ENCODE results near the gene GBA3.

The GBA3 gene

DNA sequence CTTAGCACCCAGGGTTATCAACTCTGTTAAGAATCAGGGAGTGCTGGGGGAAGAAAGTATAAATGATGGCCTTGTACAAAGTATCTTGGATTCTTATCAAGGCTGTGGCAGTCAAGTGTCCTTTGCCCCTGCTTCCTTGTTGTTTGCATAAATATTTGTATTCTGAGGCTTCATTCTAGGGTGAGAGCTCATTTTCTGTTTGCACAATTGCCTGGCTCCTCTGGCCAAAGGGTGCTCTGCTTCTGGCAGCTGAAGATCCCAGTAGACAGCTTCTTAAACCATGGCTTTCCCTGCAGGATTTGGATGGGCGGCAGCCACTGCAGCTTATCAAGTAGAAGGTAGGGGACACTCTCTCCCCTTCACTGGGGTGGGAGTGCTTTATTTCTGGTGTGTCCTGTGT lies at the start of gene GBA3:
Gene GBA3 (plus strand): TSS at position 202 of the 400 bp plus-strand sequence.
- no peak for DNase-seq (ENCODE audit: low read depth in 4 of 4, low spot score in 1 of 4)

- DNase-seq (ENCODE audit: low read depth in 4 of 4, low spot score in 1 of 4), result no peak
Observed at GRCh38 chr4:22643952-22644351, 48.8 kb upstream of the GBA3 start.

DNA sequence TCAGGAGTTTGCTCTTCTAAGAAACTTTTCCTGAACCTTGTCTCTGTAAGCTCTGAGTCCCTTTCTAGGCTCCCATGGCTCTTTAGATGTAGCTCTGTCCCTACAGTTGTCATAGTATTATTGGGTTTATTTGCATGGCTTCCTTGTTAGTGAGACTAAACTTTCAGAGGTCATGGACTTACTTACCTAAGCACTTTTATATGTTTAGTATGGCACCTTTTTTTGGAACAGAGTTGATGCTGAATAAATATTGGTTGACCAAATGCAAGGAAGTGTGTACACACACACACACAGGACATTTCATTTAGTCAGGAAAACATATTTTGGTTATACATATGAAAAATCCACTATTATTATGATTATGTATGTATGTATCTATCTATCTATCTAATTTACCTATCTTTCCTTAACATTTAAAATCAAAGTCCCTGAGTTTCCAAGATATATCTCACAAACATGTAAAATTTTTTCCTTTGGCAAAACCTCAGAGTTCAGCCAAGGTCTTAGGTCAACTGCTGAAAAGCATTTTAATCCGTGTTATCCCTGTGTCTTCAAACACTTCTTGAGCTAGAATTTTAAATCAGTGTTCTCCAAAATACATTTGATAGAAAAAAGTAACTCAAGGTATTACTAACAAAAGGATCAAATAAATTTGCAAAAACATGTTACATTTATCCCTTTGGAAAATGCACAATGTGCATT lies 47.1 kb upstream of the GBA3 start:
- DNase-seq (ENCODE audit: low read depth in 4 of 4, low spot score in 1 of 4), result no peak

GRCh38 chr4:22648996-22649395 lies 43.7 kb upstream of the GBA3 start:
- no peak for DNase-seq (ENCODE audit: low read depth in 4 of 4, low spot score in 1 of 4)

DNA sequence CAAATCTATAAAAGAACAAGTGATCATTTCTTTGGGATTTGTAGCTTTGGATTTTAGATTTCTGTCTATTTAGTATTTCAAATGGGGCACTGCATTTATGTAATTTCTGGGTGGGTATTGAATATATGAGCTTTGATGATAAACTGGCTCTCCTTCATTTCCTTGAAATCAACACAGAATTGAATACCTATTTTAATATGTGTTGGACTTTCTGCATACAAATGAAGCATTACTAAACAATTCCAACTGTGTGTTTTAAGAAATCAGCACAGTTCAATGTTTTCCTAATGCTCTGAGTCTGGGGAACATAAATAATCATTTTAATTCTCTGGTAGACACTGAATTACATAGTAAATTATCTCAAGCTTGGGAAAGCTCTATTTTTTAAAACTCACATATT lies 42.0 kb upstream of the GBA3 start:
- no peak for DNase-seq (ENCODE audit: low read depth in 4 of 4, low spot score in 1 of 4)

DNA sequence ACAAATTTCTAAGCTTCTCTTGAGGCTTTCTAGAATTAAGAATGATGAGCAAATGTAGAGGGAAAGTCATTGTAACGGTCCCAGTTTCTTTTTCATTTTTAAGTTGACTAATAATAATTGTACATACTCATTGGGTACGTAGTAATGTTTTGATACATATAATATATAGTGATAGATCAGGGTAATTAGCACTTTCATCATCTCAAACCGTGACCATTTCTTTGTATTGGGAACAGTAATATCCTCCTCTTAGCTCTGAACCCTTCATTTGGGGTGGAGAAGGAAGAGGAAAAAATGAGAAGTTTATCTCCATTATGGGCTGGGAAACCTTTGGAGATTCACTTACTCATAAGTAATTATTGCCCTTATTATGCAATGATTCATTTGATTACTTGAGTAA lies 39.0 kb upstream of the GBA3 start:
- no peak for DNase-seq (ENCODE audit: low read depth in 4 of 4, low spot score in 1 of 4)

GRCh38 chr4:22661443-22661842 lies 31.3 kb upstream of the GBA3 start:
- DNase-seq (ENCODE audit: low read depth in 4 of 4, low spot score in 1 of 4), result no peak

GRCh38 chr4:22667332-22667940 lies 25.3 kb upstream of the GBA3 start:
- DNase-seq (ENCODE audit: low read depth in 4 of 4, low spot score in 1 of 4), result no peak

GRCh38 chr4:22668301-22668700 lies 24.4 kb upstream of the GBA3 start:
- no peak for DNase-seq (ENCODE audit: low read depth in 4 of 4, low spot score in 1 of 4)

DNA sequence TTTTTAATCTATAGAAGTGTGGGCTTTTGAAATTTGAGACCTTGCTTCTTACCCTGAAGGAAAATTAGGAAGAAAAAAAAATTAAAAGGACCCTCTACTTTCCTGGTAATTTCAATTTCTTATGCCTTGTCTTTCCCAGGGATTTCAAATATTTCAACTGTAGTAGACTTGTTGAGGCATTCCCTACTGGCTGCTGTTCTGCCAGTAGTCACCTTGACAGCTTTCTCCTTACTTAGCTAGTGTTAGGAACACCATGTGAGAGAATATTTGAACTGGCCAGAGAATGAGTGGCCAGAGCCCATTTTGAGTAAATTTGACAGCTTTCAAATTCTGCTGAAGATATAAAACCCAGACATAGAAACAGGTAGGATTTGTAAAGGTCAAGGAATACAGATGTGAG lies 24.0 kb upstream of the GBA3 start:
- no peak for DNase-seq (ENCODE audit: low read depth in 4 of 4, low spot score in 1 of 4)

DNA sequence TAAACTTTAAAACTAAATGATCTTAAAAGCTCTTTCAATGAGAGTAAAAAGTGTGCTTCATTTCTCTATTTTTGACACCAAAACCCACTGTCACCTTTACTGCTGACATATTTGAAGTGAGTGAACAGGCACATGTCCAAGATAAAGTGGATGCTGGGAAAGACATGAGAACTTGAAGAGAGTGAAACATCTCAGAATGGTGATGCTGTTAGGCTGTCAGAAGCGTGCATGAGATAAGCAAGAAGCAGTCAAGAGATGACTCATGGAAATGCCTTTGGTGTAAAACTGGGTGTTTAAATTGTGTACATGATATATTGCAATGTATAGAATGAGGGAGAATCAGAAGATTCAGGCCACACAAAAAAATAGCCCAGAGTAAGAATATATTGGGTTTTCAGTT lies 21.8 kb upstream of the GBA3 start:
- DNase-seq (ENCODE audit: low read depth in 4 of 4, low spot score in 1 of 4), result no peak

- DNase-seq (ENCODE audit: low read depth in 4 of 4, low spot score in 1 of 4), result no peak
Observed at GRCh38 chr4:22672519-22672918, 20.2 kb upstream of the GBA3 start.

DNA sequence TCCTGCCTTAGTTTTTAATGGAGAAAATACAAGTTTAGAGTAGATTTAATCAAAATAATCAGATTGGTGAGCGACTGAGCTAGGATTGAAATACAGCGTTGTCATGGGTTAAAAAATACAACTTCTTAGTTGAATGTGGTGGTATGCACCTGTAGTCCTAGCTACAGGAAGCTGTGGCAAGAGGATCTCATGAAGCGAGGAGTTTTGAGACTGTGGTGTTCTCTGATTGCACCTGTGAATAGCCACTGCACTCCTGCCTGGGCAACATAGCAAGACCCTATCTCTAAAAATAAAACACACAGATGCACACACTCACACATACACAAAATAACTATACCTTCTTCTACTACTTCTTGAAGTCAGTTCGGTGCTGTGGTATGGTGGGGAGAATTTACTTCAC lies 19.8 kb upstream of the GBA3 start:
- DNase-seq (ENCODE audit: low read depth in 4 of 4, low spot score in 1 of 4), result no peak

GRCh38 chr4:22674700-22675099 lies 18.0 kb upstream of the GBA3 start:
- no peak for DNase-seq (ENCODE audit: low read depth in 4 of 4, low spot score in 1 of 4)

DNA sequence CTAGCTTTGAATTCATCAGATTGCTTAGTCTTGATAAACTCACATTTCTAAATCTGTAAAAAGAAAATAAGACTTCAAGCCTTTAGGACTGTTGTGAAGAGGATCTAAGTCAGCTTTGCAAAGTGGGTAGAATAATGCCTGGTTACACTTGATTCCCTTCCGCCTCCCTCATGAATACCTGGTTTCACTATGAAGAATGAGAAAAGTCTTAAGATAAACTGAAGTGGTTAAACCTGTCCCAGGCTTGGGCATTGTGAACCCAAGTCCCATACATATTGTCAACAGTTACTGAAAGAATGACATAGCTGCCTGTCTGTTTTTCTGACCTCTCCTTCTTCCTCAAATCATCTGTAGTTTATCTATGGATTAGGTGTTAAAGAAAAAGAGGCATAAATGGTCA lies 16.7 kb upstream of the GBA3 start:
- no peak for DNase-seq (ENCODE audit: low read depth in 4 of 4, low spot score in 1 of 4)

- DNase-seq (ENCODE audit: low read depth in 4 of 4, low spot score in 1 of 4), result no peak
Observed at GRCh38 chr4:22677780-22678179, 15.0 kb upstream of the GBA3 start.

DNA sequence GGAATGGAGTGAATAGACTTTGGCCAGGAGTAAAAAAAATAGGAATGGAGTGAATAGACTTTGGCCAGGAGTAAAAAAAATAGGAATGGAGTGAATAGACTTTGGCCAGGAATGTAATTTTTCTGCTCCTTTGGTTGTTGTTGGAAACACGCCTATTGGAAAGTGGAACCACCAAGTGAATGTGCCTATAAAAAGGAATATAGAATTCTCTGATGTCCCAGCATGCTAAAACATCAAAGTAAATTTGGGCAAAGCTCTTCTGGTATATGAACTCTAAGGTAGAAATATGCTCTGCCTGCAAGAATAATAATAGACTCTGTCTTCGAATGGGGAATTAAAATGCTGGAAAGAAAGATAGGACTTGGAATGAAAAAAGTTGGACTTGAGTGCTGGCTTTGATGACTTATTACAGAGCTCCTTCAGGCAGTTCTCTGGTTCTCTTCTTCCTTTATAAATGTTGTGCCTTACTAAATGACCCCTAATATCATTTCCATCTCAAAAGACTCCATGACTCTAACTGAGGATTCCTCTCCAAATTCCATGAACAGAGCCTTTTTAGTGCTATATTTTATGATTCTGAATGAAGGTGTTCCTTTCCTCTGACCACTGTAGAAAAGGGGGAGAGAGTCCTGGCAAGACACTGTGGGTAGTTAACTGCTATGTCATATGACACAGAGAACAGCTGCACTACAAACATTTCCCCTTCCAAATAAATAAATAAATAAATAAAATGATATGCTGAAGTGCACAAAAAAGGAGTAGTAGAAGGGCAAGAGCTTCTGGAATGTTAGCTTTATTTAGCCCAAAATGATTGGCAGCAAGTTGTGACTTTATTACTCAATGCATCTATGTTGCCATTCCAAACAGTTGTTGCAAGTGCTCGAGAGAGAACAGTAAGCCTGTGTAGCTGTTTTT lies 13.5 kb upstream of the GBA3 start:
- DNase-seq (ENCODE audit: low read depth in 4 of 4, low spot score in 1 of 4), result no peak

- no peak for DNase-seq (ENCODE audit: low read depth in 4 of 4, low spot score in 1 of 4)
Observed at GRCh38 chr4:22680065-22680642, 12.6 kb upstream of the GBA3 start.

- DNase-seq (ENCODE audit: low read depth in 4 of 4, low spot score in 1 of 4), result no peak
Observed at GRCh38 chr4:22683726-22684125, 9.0 kb upstream of the GBA3 start.

- no peak for DNase-seq (ENCODE audit: low read depth in 4 of 4, low spot score in 1 of 4)
Observed at GRCh38 chr4:22686141-22686540, 6.6 kb upstream of the GBA3 start.

- DNase-seq (ENCODE audit: low read depth in 4 of 4, low spot score in 1 of 4), result no peak
Observed at GRCh38 chr4:22688236-22688635, 4.5 kb upstream of the GBA3 start.

- DNase-seq (ENCODE audit: low read depth in 4 of 4, low spot score in 1 of 4), result no peak
Observed at GRCh38 chr4:22689428-22689827, 3.3 kb upstream of the GBA3 start.

Data from stimulated activated CD4-positive, alpha-beta T cell treated with anti-CD3 and anti-CD28 coated beads, Interleukin-1b, Interleukin-23, amount 100 ng/mL, for 24 hours (primary cell).